ENCODE data around the gene ZFX.
"Not testable (repeated sequence)": the region's sequence is repeated elsewhere in the genome, so short reads cannot be mapped to it uniquely, and the experiment has no call there.

The ZFX gene

DNA sequence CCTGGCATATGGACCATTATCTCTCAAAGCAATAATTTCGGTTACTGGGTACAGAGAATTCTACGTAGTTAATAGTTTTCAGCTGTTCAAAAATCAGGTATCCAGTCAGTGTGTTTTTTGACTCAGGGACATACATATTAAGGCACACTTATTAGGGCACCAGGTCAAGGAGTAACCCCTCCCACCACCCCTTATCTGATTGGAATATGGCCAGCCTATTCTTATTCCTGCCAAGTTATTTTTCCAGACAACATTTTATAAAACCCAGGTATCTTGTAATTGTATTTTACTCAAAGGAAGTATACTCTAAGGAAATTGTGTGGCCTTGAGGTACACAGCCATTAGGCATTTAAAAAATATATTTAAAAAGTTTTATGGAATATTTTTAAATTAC lies 4.3 kb downstream of the ZFX start:
- TF ChIP-seq CTCF (IDR thresholded peaks at IDR 0.05; ENCODE audit: low read depth, low read length, missing control alignments), result no peak
- in situ Hi-C loops (cut with HindIII; ENCODE audit: low pct_ligation_motif_present, low sequenced_read_pairs), result no loop called here
- no peak overlapping the region for H3K4me3 ChIP-seq (ENCODE audit: low read depth, low read length)
- no peaks in the 10 kb centered on the region for H3K27me3 ChIP-seq (replicated peaks)
- H3K27ac ChIP-seq, result no peak overlapping the region
- H3K36me3 ChIP-seq (replicated peaks), result no peaks in the 10 kb centered on the region
- no peak for DNase-seq

GRCh38 chrX:24154490-24155034 lies 5.0 kb downstream of the ZFX start:
- Histone ChIP-seq H3K27ac (no peak overlapping the region), H3K27me3 (replicated peaks) (no peaks in the 10 kb centered on the region), H3K36me3 (replicated peaks) (no peaks in the 10 kb centered on the region), H3K4me3 (ENCODE audit: low read depth, low read length) (no peak overlapping the region)
- TF ChIP-seq CTCF (IDR thresholded peaks at IDR 0.05; ENCODE audit: low read depth, low read length, missing control alignments), result no peak
- no peak for DNase-seq
- in situ Hi-C loops (cut with HindIII; ENCODE audit: low pct_ligation_motif_present, low sequenced_read_pairs), result no loop called here

DNA sequence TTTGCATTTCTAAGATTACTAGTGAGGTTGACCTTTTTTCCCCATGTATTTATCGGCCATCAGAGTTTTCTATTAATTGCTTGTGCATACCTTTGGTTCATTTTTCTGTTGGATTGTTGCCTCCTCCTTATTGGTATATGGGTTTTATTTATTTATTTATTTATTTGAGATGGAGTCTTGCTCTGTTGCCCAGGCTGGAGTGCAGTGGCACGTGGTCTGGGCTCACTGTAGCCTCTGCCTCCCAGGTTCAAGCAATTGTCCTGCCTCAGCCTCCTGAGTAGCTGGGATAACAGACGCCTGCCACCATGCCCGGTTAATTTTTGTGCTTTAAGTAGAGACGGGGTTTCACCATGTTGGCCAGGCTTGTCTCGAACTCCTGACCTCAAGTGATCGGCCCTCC lies 6.2 kb downstream of the ZFX start:
- DNase-seq; in situ Hi-C loops (cut with HindIII; ENCODE audit: low pct_ligation_motif_present, low sequenced_read_pairs): not testable (repeated sequence)

DNA sequence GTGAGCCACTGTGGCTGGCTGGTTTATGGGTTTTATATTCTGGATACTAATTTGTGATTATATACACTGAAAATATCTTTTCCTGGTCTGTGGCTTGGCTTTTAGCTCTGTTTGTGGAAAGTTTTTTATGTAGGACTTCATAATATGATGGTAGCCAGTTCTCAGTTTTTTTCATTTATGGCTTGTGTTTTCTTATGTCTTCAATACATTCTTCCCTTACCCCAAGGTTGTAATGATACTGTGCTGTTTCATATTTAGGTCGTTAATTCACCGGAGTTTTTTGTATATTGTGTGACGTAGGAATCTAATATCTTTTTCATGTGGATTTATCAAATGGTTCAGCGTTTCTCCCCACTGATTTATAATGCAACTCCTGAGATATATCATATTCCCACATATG lies 6.6 kb downstream of the ZFX start:
- H3K27me3 ChIP-seq (replicated peaks), result no peaks in the 10 kb centered on the region
- DNase-seq, result no peak
- no peak overlapping the region for H3K4me3 ChIP-seq (ENCODE audit: low read depth, low read length)
- in situ Hi-C loops (cut with HindIII; ENCODE audit: low pct_ligation_motif_present, low sequenced_read_pairs), result no loop called here
- no peak overlapping the region for H3K27ac ChIP-seq
- peaks cover 1% of the 10 kb centered on the region for H3K36me3 ChIP-seq (replicated peaks)
- no peak for TF ChIP-seq CTCF (IDR thresholded peaks at IDR 0.05; ENCODE audit: low read depth, low read length, missing control alignments)

More for the DNA sequence above, 6.2 kb downstream of the ZFX start:
- not testable (repeated sequence) for H3K4me3 ChIP-seq (ENCODE audit: low read depth, low read length); H3K27ac ChIP-seq; H3K36me3 ChIP-seq (replicated peaks); H3K27me3 ChIP-seq (replicated peaks)

GRCh38 chrX:24158881-24159280 lies 9.4 kb downstream of the ZFX start:
- TF ChIP-seq CTCF (IDR thresholded peaks at IDR 0.05; ENCODE audit: low read depth, low read length, missing control alignments), result no peak
- Histone ChIP-seq H3K4me3 (ENCODE audit: low read depth, low read length) (no peak overlapping the region), H3K27me3 (replicated peaks) (no peaks in the 10 kb centered on the region), H3K27ac (no peak overlapping the region), H3K36me3 (replicated peaks) (peaks cover 3% of the 10 kb centered on the region)
- in situ Hi-C loops (cut with HindIII; ENCODE audit: low pct_ligation_motif_present, low sequenced_read_pairs), result no loop called here
- DNase-seq, result no peak

DNA sequence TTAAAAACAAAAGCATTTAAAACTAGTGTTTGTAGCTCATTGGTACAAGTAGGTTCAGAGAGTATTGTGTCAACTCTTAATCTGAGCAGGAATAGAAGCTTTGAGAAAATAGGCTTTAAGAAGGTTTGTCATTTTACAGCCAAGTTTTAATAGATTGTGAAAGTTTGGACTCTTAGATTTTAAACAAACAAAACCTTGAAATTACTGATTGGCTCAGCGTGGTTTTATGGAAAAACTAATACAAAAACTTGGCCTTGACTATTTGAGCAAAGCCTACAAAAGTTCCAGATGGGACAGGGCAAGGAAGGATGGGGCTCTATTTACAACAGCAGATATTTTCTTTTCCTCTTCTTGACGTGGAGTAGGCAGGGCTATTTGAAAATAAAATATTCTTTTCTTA lies 16.5 kb downstream of the ZFX start:
- H3K4me3 ChIP-seq (ENCODE audit: low read depth, low read length), result no peak overlapping the region
- in situ Hi-C loops (cut with HindIII; ENCODE audit: low pct_ligation_motif_present, low sequenced_read_pairs), result no loop called here
- DNase-seq, result no peak
- peaks cover 2% of the 10 kb centered on the region for H3K36me3 ChIP-seq (replicated peaks)
- H3K27me3 ChIP-seq (replicated peaks), result no peaks in the 10 kb centered on the region
- H3K27ac ChIP-seq, result no peak overlapping the region
- no peak for TF ChIP-seq CTCF (IDR thresholded peaks at IDR 0.05; ENCODE audit: low read depth, low read length, missing control alignments)

Data from brain microvascular endothelial cell (primary cell).